Osteoblast (primary cell): ENCODE data around the gene CCDC85A. TPM values are rescaled to one million over a fixed set of nuclear protein-coding genes. Genes with fewer than 3 reads are reported as not detected.

ENCODE experiments used
- DNase-seq: peaks from one replicate; pipeline ENCODE4 v3.0.0; 2011; ENCODE audit warnings: low spot score, mixed read lengths; ENCODE audit not compliant: insufficient read length; ENCODE audit errors: missing footprints
- H2AFZ ChIP-seq: 2 replicates; pipeline ENCODE4 v1.6.0; 2011; ENCODE audit warnings: mild to moderate bottlenecking, low read length
- H3K27ac ChIP-seq: 2 replicates; pipeline ENCODE4 v1.5.1; 2011; ENCODE audit warnings: mild to moderate bottlenecking, low read depth, low read length, moderate library complexity
- H3K27me3 ChIP-seq: 2 replicates; pipeline ENCODE4 v1.6.0; 2012; ENCODE audit warnings: mild to moderate bottlenecking, control low read depth, inconsistent platforms, low read length, moderate library complexity; ENCODE audit not compliant: insufficient read depth
- H3K36me3 ChIP-seq: 2 replicates; pipeline ENCODE4 v1.5.1; 2011; ENCODE audit warnings: mild to moderate bottlenecking, low read length, control low read depth, moderate library complexity; ENCODE audit not compliant: insufficient read depth
- H3K4me1 ChIP-seq: 2 replicates; pipeline ENCODE4 v1.5.1; 2011; ENCODE audit warnings: mild to moderate bottlenecking, low read length, control low read depth, moderate library complexity; ENCODE audit not compliant: insufficient read depth
- H3K4me2 ChIP-seq: 2 replicates; pipeline ENCODE4 v1.6.0; 2011; ENCODE audit warnings: mild to moderate bottlenecking, low read length; ENCODE audit not compliant: insufficient read depth
- H3K4me3 ChIP-seq: fragments of 200-600 bp; sonication (generic); 3 replicates; pipeline ENCODE4 v1.5.1; 2012; ENCODE audit warnings: mild to moderate bottlenecking, low read length, inconsistent platforms; ENCODE audit not compliant: insufficient read depth
- H3K79me2 ChIP-seq: 2 replicates; pipeline ENCODE4 v1.6.0; 2012; ENCODE audit warnings: mild to moderate bottlenecking, low read length, control low read depth, inconsistent platforms; ENCODE audit not compliant: insufficient read depth
- H3K9me3 ChIP-seq: 2 replicates; pipeline ENCODE4 v1.5.1; 2011; ENCODE audit warnings: low read depth, low read length, control low read depth
- H4K20me1 ChIP-seq: 2 replicates; pipeline ENCODE4 v1.6.0; 2012; ENCODE audit warnings: mild to moderate bottlenecking, low read length, control low read depth; ENCODE audit not compliant: insufficient read depth
- total RNA-seq: library from RNA; depleted of rRNA; stranded (reverse); fragments of >200 nt; gene quantifications from 2 replicates; pipeline ENCODE4 v1.2.3, GENCODE V29; 2012
- TF ChIP-seq, protein P1 (sequence below): IDR thresholded peaks from 2 replicates; pipeline ENCODE4 v1.5.1; 2011; ENCODE audit warnings: mild to moderate bottlenecking, low read depth, low read length, moderate library complexity; ENCODE audit errors: extremely low read depth

Gene CCDC85A
- total RNA-seq, 1 donor, result 0.72 TPM

DNA sequence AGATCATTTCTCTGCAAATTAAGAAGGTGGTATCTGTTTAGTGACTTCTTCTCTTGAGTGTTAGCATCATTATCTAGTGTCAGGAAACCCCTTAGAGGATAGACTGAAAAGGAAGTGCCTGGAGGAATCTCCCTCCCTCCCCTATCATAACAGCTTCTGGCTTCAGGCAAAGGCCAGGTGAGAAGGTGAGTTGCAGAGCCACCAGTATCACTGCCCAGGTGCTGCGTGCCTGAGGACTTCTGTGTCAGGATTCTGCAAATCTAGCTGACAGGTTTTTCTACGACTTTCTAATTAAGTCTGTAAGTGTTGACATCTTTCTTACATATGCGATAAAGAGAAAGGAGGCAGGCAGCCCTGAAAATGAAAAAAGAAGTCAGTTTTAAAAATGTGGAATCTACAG lies 111.9 kb downstream of the CCDC85A start:
- no peak overlapping the region for H2AFZ ChIP-seq
- H3K27ac ChIP-seq, result no peak overlapping the region
- H3K36me3 ChIP-seq, result no peaks in the 10 kb centered on the region
- no peaks in the 10 kb centered on the region for H3K9me3 ChIP-seq
- H3K4me3 ChIP-seq, result no peak overlapping the region
- no peak overlapping the region for H3K4me2 ChIP-seq
- H4K20me1 ChIP-seq, result no peaks in the 10 kb centered on the region
- H3K4me1 ChIP-seq, result no peaks in the 10 kb centered on the region
- no peaks in the 10 kb centered on the region for H3K27me3 ChIP-seq
- TF ChIP-seq, protein P1, sequence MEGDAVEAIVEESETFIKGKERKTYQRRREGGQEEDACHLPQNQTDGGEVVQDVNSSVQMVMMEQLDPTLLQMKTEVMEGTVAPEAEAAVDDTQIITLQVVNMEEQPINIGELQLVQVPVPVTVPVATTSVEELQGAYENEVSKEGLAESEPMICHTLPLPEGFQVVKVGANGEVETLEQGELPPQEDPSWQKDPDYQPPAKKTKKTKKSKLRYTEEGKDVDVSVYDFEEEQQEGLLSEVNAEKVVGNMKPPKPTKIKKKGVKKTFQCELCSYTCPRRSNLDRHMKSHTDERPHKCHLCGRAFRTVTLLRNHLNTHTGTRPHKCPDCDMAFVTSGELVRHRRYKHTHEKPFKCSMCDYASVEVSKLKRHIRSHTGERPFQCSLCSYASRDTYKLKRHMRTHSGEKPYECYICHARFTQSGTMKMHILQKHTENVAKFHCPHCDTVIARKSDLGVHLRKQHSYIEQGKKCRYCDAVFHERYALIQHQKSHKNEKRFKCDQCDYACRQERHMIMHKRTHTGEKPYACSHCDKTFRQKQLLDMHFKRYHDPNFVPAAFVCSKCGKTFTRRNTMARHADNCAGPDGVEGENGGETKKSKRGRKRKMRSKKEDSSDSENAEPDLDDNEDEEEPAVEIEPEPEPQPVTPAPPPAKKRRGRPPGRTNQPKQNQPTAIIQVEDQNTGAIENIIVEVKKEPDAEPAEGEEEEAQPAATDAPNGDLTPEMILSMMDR, result no peak
- no peaks in the 10 kb centered on the region for H3K79me2 ChIP-seq
- DNase-seq, result no peak

DNA sequence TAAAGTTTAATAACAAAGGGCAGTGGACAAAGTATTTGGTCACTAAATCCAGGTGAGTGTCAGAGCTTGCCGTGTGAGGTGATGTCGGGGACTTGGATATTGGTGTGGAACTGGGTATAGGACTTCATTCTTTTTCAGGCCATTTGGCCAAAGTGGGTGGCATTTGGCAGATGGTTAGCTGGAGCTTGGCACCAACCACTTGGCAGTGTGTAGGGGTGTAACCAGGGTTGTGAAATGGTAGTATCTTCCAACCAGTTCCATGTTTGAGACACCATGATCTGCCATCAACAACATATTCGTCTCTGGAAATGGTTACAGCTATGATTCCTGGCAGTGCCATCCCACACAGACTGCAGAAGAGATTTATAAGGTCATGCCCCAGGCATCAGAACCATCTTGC lies 113.9 kb downstream of the CCDC85A start:
- no peak overlapping the region for H2AFZ ChIP-seq
- H3K27ac ChIP-seq, result no peak overlapping the region
- H3K27me3 ChIP-seq, result no peaks in the 10 kb centered on the region
- H4K20me1 ChIP-seq, result no peaks in the 10 kb centered on the region
- TF ChIP-seq, protein P1, result no peak
- H3K4me2 ChIP-seq, result no peak overlapping the region
- no peak for DNase-seq
- H3K4me1 ChIP-seq, result no peaks in the 10 kb centered on the region
- no peaks in the 10 kb centered on the region for H3K79me2 ChIP-seq
- H3K9me3 ChIP-seq, result no peaks in the 10 kb centered on the region
- H3K4me3 ChIP-seq, result no peak overlapping the region
- H3K36me3 ChIP-seq, result no peaks in the 10 kb centered on the region

DNA sequence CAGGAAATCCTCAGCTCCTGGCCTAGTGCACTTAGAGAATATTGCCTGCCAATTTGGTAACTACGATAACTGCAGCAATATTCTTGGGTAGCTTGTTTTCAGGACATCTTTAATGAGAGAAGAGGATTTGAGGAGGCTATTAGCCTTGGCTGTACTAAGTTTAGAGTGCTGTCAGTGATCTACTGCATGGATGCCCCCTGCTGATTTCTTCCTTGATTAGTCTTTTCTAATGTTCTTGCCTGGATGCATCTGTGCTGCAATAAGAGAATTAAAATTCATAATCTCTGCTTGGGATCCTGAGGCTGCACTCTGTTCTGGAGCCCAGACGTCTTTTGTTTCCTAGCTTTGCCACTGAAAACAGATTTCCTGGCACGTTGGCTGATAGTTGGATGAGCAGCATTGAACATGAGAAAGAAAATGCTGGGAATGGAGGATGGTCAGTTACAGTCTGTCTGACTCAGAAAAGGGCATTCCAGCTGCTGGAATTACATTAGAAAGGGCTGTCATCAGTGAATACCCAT lies 115.4 kb downstream of the CCDC85A start:
- Histone ChIP-seq H3K4me1 (no peaks in the 10 kb centered on the region), H3K27me3 (no peaks in the 10 kb centered on the region), H3K9me3 (no peaks in the 10 kb centered on the region), H3K4me3 (no peak overlapping the region), H3K27ac (no peak overlapping the region), H3K4me2 (no peak overlapping the region), H2AFZ (no peak overlapping the region), H3K36me3 (no peaks in the 10 kb centered on the region), H3K79me2 (no peaks in the 10 kb centered on the region), H4K20me1 (no peaks in the 10 kb centered on the region)
- TF ChIP-seq, protein P1, result no peak
- DNase-seq, result no peak

DNA sequence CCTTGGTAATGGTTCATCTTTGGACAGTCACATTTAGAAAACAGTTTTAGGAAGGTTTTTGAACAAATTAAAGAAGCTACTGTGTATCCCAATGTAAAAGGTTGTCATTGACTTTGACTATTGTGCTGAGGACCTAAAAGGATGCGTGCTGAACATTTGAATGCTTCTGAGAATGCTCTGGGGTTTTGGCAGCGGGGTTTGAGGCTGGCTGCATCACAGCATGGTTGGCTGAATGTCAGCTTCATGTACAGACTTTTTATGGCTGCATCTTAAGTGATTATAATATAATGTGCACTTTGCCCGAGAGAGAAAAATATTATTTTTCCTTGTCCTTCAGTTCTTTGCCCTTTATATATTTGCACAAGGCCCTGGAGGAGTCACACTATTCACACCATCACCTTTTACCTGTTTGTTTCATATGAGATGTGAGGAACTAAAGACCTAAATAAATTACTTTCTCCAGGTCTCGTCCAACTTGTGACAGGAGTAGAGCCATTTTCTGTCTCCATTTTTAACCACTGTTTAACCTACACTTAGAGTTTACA lies 125.9 kb downstream of the CCDC85A start:
- H3K4me2 ChIP-seq, result no peak overlapping the region
- H3K4me1 ChIP-seq, result no peaks in the 10 kb centered on the region
- H3K36me3 ChIP-seq, result no peaks in the 10 kb centered on the region
- no peaks in the 10 kb centered on the region for H3K27me3 ChIP-seq
- no peaks in the 10 kb centered on the region for H3K79me2 ChIP-seq
- TF ChIP-seq, protein P1, result no peak
- H3K4me3 ChIP-seq, result no peak overlapping the region
- no peak overlapping the region for H3K27ac ChIP-seq
- DNase-seq, result no peak
- no peaks in the 10 kb centered on the region for H4K20me1 ChIP-seq
- H3K9me3 ChIP-seq, result no peaks in the 10 kb centered on the region
- no peak overlapping the region for H2AFZ ChIP-seq
